Lower leg skin (tissue), 4 donors: ENCODE data around the gene DCANP1. TPM values are rescaled to one million over a fixed set of nuclear protein-coding genes. Genes with fewer than 3 reads are reported as not detected.

Source experiments
- DNase-seq, 2 donors: peaks; one replicate each; pipeline ENCODE4 v3.0.0-alpha.2; 2019; ENCODE audit warnings: low spot score in 2 of 2
- H3K4me3 ChIP-seq: fragments of 200-600 bp; sonication (generic); 2 replicates; pipeline ENCODE4 v1.5.1; 2017; ENCODE audit warnings: mild to moderate bottlenecking, low read depth; ENCODE audit not compliant: poor library complexity, severe bottlenecking
- CTCF ChIP-seq, 3 donors: fragments of 450-650 bp; IDR thresholded peaks; one replicate each; pipeline ENCODE4 v1.5.1; 2016; ENCODE audit warnings: antibody characterized with exemption in 3 of 3, mild to moderate bottlenecking in 3 of 3, moderate library complexity in 2 of 3
- POLR2A ChIP-seq, 2 donors: fragments of 450-650 bp; IDR thresholded peaks; one replicate each; pipeline ENCODE4 v1.6.1; 2016 to 2017; ENCODE audit warnings: antibody characterized with exemption in 2 of 2, mild to moderate bottlenecking in 1 of 2, moderate library complexity in 1 of 2
- WGBS, 2 donors: methylation state at CpG; one replicate each; pipeline ENCODE4 v1.1.5; 2018; 5-methylcytosine and 5-hydroxymethylcytosine counted together
- intact Hi-C: fragments of 100-400 bp; cut with DNase I; formaldehyde crosslinking; loops from one replicate; pipeline ENCODE4 v1.15.0; 2023; ENCODE audit warnings: low total_unique reads
- total RNA-seq, 4 donors: library from RNA; depleted of rRNA; stranded (reverse); fragments of >200 nt; gene quantifications; one replicate each; pipeline ENCODE4 v1.1.0, GENCODE V29; 2016

Gene DCANP1
- total RNA-seq, 4 donors from 2014 or later, result not detected

GRCh38 chr5:135437422-135437795 is 9.7 kb downstream of the DCANP1 start:
- intact Hi-C loops, result no loop called here
- no peak for TF ChIP-seq POLR2A (IDR thresholded peaks at IDR 0.05)
- TF ChIP-seq CTCF (IDR thresholded peaks at IDR 0.05), result no peak
- peak in 1 of 2 donors; percentile 82 for DNase-seq
- WGBS, 2 donors, result 66 to 79% methylated on average over 7 of the region's 7 CpGs
- no peak overlapping the region for H3K4me3 ChIP-seq

DNA sequence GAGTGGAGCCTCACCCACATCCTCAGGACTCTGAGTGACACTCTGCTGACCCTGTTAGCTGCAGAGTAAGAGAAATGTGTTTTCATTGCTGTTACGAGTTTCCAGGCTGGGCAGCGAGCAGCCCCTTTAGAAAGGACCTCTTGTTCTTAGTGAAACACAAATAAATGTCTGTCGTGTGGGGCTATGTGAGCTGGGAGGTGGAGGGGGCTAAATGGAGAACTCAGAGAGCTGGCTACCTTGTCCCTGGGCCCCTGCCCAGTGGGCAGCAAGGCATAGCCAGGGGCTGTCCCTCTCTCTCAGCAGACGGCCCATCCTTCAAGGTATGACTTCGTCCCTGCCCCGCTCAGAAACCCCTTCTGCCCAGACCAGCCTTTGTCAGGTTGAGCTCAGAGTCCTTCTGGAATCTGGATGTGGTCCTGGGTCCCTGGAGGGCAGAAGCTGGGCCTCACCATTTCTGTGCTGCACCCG is 10.2 kb downstream of the DCANP1 start:
- 71 to 73% methylated on average over 7 of the region's 7 CpGs for WGBS, 2 donors
- DNase-seq, result no peak
- H3K4me3 ChIP-seq, result no peak overlapping the region
- TF ChIP-seq POLR2A (IDR thresholded peaks at IDR 0.05) (no peak), CTCF (IDR thresholded peaks at IDR 0.05) (no peak)
- intact Hi-C loops, result no loop called here

- peak in 1 of 2 donors; percentile 59 for DNase-seq
- intact Hi-C loops, result no loop called here
These were observed 11.4 kb downstream of the DCANP1 start for GRCh38 chr5:135435467-135436330.

GRCh38 chr5:135434591-135435466 is 12.3 kb downstream of the DCANP1 start:
- peak in 1 of 2 donors; percentile 74 for DNase-seq
- TF ChIP-seq POLR2A (IDR thresholded peaks at IDR 0.05), result no peak
- TF ChIP-seq CTCF (IDR thresholded peaks at IDR 0.05), result no peak
- intact Hi-C loops, result no loop called here
- 55 to 66% methylated on average over 24 of the region's 24 CpGs for WGBS, 2 donors
- no peak overlapping the region for H3K4me3 ChIP-seq

More at GRCh38 chr5:135435467-135436330, 11.4 kb downstream of the DCANP1 start:
- 81 to 93% methylated on average over 6 to 9 of the region's 9 CpGs for WGBS, 2 donors
- no peak for TF ChIP-seq POLR2A (IDR thresholded peaks at IDR 0.05)
- no peak for TF ChIP-seq CTCF (IDR thresholded peaks at IDR 0.05)
- H3K4me3 ChIP-seq, result no peak overlapping the region

GRCh38 chr5:135433681-135434426 is 13.3 kb downstream of the DCANP1 start:
- DNase-seq, result peak in 1 of 2 donors; percentile 73
- TF ChIP-seq CTCF (IDR thresholded peaks at IDR 0.05) (no peak), POLR2A (IDR thresholded peaks at IDR 0.05) (no peak)
- H3K4me3 ChIP-seq, result no peak overlapping the region
- intact Hi-C loops, result no loop called here
- WGBS, 2 donors, result 64 to 70% methylated on average over 9 to 12 of the region's 12 CpGs
